Measurements from ENCODE around the gene RDX.
"Not testable (repeated sequence)": the region's sequence is repeated elsewhere in the genome, so short reads cannot be mapped to it uniquely, and the experiment has no call there.

RDX gene

DNA sequence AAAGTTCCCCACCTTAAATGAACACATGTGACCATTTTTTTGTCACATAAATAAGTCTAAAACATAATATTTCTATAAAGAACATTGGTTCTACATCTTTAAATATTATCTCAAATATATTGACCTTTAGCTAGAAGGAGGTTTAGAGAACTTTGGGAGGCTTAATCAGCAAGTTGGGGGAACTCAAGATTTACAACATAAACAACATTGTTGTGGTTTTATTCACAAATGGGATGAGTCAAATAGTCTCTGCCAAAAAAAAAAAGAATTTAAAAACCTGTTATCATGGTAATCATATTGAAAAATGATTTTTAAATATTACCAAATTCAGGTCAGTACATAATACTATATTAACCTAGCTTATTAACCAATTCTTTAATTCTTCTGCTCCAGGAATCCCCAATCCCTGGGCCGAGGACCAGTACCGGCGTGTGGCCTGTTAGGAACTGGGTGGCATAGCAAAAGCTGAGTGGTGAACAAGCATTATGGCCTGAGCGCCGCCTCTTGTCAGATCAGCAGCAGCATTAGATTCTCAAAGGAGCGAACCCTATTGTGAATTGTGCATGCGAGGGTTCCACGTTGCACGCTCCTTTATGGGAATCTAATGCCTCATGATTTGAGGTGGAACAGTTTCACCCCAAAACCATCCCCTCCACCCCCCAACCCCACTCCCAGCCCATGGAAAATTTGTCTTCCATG is 98.2 kb downstream of the RDX start:
- no peaks in the 10 kb centered on the region for H3K9me3 ChIP-seq (ENCODE audit: insufficient read depth, low read depth, low read length)
- no peak overlapping the region for H3K4me3 ChIP-seq (ENCODE audit: low read length, poor library complexity, severe bottlenecking)
- H2AFZ ChIP-seq (ENCODE audit: low read length), result no peak overlapping the region
- H3F3A ChIP-seq (ENCODE audit: low read depth), result no peaks in the 10 kb centered on the region
- H3K9me2 ChIP-seq (replicated peaks; ENCODE audit: low read depth, low read length), result no peaks in the 10 kb centered on the region
- H3K36me3 ChIP-seq (ENCODE audit: insufficient read depth, low read length), result no peaks in the 10 kb centered on the region
- no peaks in the 10 kb centered on the region for H4K20me1 ChIP-seq (ENCODE audit: insufficient read depth, low read length, poor library complexity, severe bottlenecking)
- no peak overlapping the region for H3K9ac ChIP-seq (ENCODE audit: low read depth, low read length, poor library complexity, severe bottlenecking)
- H3K4me2 ChIP-seq (ENCODE audit: low read depth, low read length, poor library complexity, severe bottlenecking), result no peak overlapping the region
- TF ChIP-seq, protein P1, sequence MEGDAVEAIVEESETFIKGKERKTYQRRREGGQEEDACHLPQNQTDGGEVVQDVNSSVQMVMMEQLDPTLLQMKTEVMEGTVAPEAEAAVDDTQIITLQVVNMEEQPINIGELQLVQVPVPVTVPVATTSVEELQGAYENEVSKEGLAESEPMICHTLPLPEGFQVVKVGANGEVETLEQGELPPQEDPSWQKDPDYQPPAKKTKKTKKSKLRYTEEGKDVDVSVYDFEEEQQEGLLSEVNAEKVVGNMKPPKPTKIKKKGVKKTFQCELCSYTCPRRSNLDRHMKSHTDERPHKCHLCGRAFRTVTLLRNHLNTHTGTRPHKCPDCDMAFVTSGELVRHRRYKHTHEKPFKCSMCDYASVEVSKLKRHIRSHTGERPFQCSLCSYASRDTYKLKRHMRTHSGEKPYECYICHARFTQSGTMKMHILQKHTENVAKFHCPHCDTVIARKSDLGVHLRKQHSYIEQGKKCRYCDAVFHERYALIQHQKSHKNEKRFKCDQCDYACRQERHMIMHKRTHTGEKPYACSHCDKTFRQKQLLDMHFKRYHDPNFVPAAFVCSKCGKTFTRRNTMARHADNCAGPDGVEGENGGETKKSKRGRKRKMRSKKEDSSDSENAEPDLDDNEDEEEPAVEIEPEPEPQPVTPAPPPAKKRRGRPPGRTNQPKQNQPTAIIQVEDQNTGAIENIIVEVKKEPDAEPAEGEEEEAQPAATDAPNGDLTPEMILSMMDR (conservative IDR thresholded peaks at IDR 0.05; ENCODE audit: low read length), result no peak
- TF ChIP-seq EZH2phosphoT487 (IDR thresholded peaks at IDR 0.05; ENCODE audit: borderline replicate concordance), result no peak
- no peaks in the 10 kb centered on the region for H3K79me2 ChIP-seq (ENCODE audit: insufficient read depth, low read length)
- no peaks in the 10 kb centered on the region for H3K4me1 ChIP-seq (ENCODE audit: insufficient read depth, low read length, poor library complexity, severe bottlenecking)
- no peaks in the 10 kb centered on the region for H3K27me3 ChIP-seq (ENCODE audit: insufficient read depth, low read length, poor library complexity, severe bottlenecking)

DNA sequence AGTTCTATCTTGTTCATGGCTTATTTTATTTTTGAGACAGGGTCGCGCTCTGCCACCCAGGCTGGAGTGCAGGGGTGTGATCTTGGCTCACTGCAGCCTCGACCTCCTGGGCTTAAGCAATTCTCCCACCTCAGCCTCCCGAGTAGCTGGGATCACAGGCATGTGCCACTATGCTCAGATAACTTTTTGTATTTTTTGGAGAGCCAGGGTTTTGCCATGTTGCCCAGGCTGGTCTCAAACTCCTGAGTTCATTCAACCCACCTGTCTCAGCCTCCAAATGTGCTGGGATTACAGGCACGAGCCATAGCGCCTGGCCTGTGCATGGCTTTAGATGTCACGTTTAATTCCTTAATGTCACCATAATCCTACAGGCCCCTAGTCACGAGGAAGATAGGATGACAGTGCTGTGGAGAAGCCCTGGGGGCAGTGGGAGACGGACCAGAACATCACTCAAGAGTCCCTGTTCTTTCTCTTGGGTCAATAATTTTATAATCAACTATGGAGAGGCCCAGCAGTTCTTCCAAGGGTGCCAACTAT is 99.5 kb downstream of the RDX start:
- Histone ChIP-seq H3K4me3 (ENCODE audit: low read length, poor library complexity, severe bottlenecking) (no peak overlapping the region), H3K9me2 (replicated peaks; ENCODE audit: low read depth, low read length) (no peaks in the 10 kb centered on the region), H2AFZ (ENCODE audit: low read length) (no peak overlapping the region), H3K27me3 (ENCODE audit: insufficient read depth, low read length, poor library complexity, severe bottlenecking) (no peaks in the 10 kb centered on the region), H3K9ac (ENCODE audit: low read depth, low read length, poor library complexity, severe bottlenecking) (no peak overlapping the region), H3K4me1 (ENCODE audit: insufficient read depth, low read length, poor library complexity, severe bottlenecking) (peaks cover 6% of the 10 kb centered on the region), H3K79me2 (ENCODE audit: insufficient read depth, low read length) (no peaks in the 10 kb centered on the region), H4K20me1 (ENCODE audit: insufficient read depth, low read length, poor library complexity, severe bottlenecking) (no peaks in the 10 kb centered on the region), H3K9me3 (ENCODE audit: insufficient read depth, low read depth, low read length) (no peaks in the 10 kb centered on the region), H3K36me3 (ENCODE audit: insufficient read depth, low read length) (no peaks in the 10 kb centered on the region), H3K4me2 (ENCODE audit: low read depth, low read length, poor library complexity, severe bottlenecking) (no peak overlapping the region), H3F3A (ENCODE audit: low read depth) (no peaks in the 10 kb centered on the region)
- no peak for TF ChIP-seq EZH2phosphoT487 (IDR thresholded peaks at IDR 0.05; ENCODE audit: borderline replicate concordance)
- TF ChIP-seq, protein P1 (conservative IDR thresholded peaks at IDR 0.05; ENCODE audit: low read length), result no peak

DNA sequence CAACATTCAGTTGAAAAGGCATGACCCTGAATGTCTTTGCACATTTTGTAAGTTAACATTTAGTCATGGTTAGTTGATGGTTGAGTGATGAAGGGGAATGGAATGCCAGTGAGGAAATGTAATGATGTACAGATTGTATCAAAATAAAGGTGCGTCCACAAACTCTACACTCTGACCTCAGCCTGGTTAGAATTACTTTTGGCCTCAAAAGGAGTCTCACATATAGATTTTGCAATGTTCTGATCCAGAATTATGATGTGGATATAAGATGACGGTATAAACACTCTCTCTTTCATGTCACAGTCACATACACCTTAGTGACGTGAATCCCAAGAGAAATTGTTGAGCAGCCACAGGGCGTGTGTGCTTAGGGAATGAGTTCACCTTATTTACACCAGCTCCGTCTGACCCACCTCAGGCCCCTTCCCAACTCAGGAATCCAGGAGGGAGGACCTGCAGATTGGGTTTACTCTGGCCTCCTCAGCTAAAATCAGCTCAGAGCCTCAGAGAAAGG is 100.1 kb downstream of the RDX start:
- no peak overlapping the region for H3K4me2 ChIP-seq (ENCODE audit: low read depth, low read length, poor library complexity, severe bottlenecking)
- H3K9ac ChIP-seq (ENCODE audit: low read depth, low read length, poor library complexity, severe bottlenecking), result no peak overlapping the region
- no peak overlapping the region for H2AFZ ChIP-seq (ENCODE audit: low read length)
- H3K9me2 ChIP-seq (replicated peaks; ENCODE audit: low read depth, low read length), result no peaks in the 10 kb centered on the region
- H3K9me3 ChIP-seq (ENCODE audit: insufficient read depth, low read depth, low read length), result no peaks in the 10 kb centered on the region
- TF ChIP-seq, protein P1 (conservative IDR thresholded peaks at IDR 0.05; ENCODE audit: low read length), result no peak
- no peak for TF ChIP-seq EZH2phosphoT487 (IDR thresholded peaks at IDR 0.05; ENCODE audit: borderline replicate concordance)
- no peaks in the 10 kb centered on the region for H3F3A ChIP-seq (ENCODE audit: low read depth)
- no peaks in the 10 kb centered on the region for H4K20me1 ChIP-seq (ENCODE audit: insufficient read depth, low read length, poor library complexity, severe bottlenecking)
- H3K36me3 ChIP-seq (ENCODE audit: insufficient read depth, low read length), result no peaks in the 10 kb centered on the region
- peaks cover 6% of the 10 kb centered on the region for H3K4me1 ChIP-seq (ENCODE audit: insufficient read depth, low read length, poor library complexity, severe bottlenecking)
- no peaks in the 10 kb centered on the region for H3K27me3 ChIP-seq (ENCODE audit: insufficient read depth, low read length, poor library complexity, severe bottlenecking)
- H3K79me2 ChIP-seq (ENCODE audit: insufficient read depth, low read length), result no peaks in the 10 kb centered on the region
- no peak overlapping the region for H3K4me3 ChIP-seq (ENCODE audit: low read length, poor library complexity, severe bottlenecking)

DNA sequence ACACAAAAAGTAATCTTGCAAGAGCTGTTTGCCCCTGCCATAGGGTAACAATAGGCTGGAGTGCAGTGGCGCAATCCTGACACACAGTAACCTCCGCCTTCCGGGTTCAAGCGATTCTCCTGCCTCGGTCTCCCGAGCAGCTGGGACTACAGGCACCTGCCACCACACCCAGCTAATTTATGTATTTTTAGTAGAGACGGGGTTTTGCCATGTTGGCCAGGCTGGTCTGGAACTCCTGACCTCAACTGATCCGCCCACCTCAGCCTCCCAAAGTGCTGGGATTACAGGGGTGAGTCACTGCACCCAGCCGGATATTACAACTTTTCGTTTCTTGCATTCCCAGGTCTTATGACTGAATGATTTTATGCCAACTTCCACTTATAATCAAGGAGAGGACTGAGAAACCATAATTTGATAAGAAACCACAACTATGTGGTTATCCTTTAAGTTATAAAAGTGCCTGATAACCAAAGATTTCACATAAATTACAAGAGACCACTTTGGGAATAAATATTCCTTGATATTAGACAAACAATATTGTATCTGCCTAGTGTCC is 102.1 kb downstream of the RDX start:
- not testable (repeated sequence) for H3K4me2 ChIP-seq (ENCODE audit: low read depth, low read length, poor library complexity, severe bottlenecking); H3F3A ChIP-seq (ENCODE audit: low read depth); H3K36me3 ChIP-seq (ENCODE audit: insufficient read depth, low read length); H3K9me3 ChIP-seq (ENCODE audit: insufficient read depth, low read depth, low read length); H4K20me1 ChIP-seq (ENCODE audit: insufficient read depth, low read length, poor library complexity, severe bottlenecking); H3K9ac ChIP-seq (ENCODE audit: low read depth, low read length, poor library complexity, severe bottlenecking); H3K9me2 ChIP-seq (replicated peaks; ENCODE audit: low read depth, low read length); H3K4me3 ChIP-seq (ENCODE audit: low read length, poor library complexity, severe bottlenecking); H2AFZ ChIP-seq (ENCODE audit: low read length); H3K79me2 ChIP-seq (ENCODE audit: insufficient read depth, low read length); H3K27me3 ChIP-seq (ENCODE audit: insufficient read depth, low read length, poor library complexity, severe bottlenecking); H3K4me1 ChIP-seq (ENCODE audit: insufficient read depth, low read length, poor library complexity, severe bottlenecking)

DNA sequence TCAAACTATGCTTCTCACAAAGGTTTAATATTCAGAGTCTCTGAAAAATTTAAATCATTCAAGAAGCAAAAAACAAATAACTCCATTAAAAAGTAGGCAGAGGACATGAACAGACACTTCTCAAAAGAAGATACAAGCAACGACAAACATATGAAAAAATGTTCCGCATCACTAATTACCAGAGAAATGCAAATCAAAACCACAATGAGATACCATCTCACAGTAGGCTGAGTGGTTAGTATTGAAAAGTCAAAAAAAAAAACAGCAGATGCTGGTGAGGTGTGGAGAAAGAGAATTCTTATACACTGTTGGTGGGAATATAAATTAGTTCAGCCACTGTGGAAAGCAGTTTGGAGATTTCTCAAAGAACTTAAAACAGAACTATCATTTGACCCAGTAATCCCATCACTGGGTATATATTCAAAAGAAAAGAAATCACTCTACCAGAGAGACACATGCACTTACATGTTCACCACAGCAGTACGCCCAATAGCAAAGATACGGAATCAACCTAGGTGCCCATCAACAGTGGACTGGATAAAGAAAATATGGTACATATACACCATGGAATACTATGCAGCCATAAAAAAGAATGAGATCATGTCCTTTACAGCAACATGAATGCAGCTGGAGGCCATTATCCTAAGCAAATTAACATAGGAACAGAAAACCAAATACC is 103.7 kb downstream of the RDX start:
- H3K4me1 ChIP-seq (ENCODE audit: insufficient read depth, low read length, poor library complexity, severe bottlenecking); H4K20me1 ChIP-seq (ENCODE audit: insufficient read depth, low read length, poor library complexity, severe bottlenecking); H3K27me3 ChIP-seq (ENCODE audit: insufficient read depth, low read length, poor library complexity, severe bottlenecking); H2AFZ ChIP-seq (ENCODE audit: low read length); H3F3A ChIP-seq (ENCODE audit: low read depth); H3K9ac ChIP-seq (ENCODE audit: low read depth, low read length, poor library complexity, severe bottlenecking); H3K9me2 ChIP-seq (replicated peaks; ENCODE audit: low read depth, low read length); H3K79me2 ChIP-seq (ENCODE audit: insufficient read depth, low read length); H3K4me3 ChIP-seq (ENCODE audit: low read length, poor library complexity, severe bottlenecking); H3K36me3 ChIP-seq (ENCODE audit: insufficient read depth, low read length); H3K9me3 ChIP-seq (ENCODE audit: insufficient read depth, low read depth, low read length): not testable (repeated sequence)
- H3K4me2 ChIP-seq (ENCODE audit: low read depth, low read length, poor library complexity, severe bottlenecking), result peak overlapping the region; percentile 22
